Gastrocnemius medialis (tissue), 4 donors: ENCODE measurements around the gene GHRL. TPM values are rescaled to one million over a fixed set of nuclear protein-coding genes. Genes with fewer than 3 reads are reported as not detected.
"Not testable (repeated sequence)": the region's sequence is repeated elsewhere in the genome, so short reads cannot be mapped to it uniquely, and the experiment has no call there.

ENCODE experiments used
- ATAC-seq, 2 donors: fragments of 150-250 bp; one replicate each; pipeline ENCODE4 v1.9.1; 2016
- DNase-seq, 2 donors: peaks; one replicate each; pipeline ENCODE4 v3.0.0-alpha.2; 2019
- H3K27ac ChIP-seq, 4 donors: fragments of 200-600 bp; sonication (generic); 1 replicate in 1 of 4; 2 replicates in 3 of 4; pipeline ENCODE4 v1.5.1; 2016 to 2018; ENCODE audit warnings: mild to moderate bottlenecking in 2 of 4, moderate library complexity in 1 of 4
- H3K27me3 ChIP-seq, 3 donors: fragments of 200-600 bp; sonication (generic) in 2 of 3; 1 replicate in 1 of 3; 2 replicates in 2 of 3; pipeline versions ENCODE4 v1.5.1 to v1.6.0; 2016 to 2019; ENCODE audit warnings: mild to moderate bottlenecking in 1 of 3, moderate library complexity in 1 of 3
- H3K36me3 ChIP-seq, 2 donors: fragments of 200-600 bp; sonication (generic) in 1 of 2; one replicate each; pipeline ENCODE4 v1.5.1; 2017 to 2018
- H3K4me1 ChIP-seq, 2 donors: fragments of 200-600 bp; sonication (generic) in 1 of 2; one replicate each; pipeline ENCODE4 v1.5.1; 2016 to 2017; ENCODE audit warnings: mild to moderate bottlenecking in 2 of 2
- H3K4me3 ChIP-seq, 4 donors: fragments of 200-600 bp; sonication (generic) in 3 of 4; 1 replicate in 1 of 4; 2 replicates in 3 of 4; pipeline ENCODE4 v1.5.1; 2016 to 2019; ENCODE audit warnings: mild to moderate bottlenecking in 2 of 4
- H3K9me3 ChIP-seq, 3 donors: fragments of 200-600 bp; sonication (generic) in 2 of 3; 1 replicate in 1 of 3; 2 replicates in 2 of 3; pipeline ENCODE4 v1.5.1; 2016 to 2019
- POLR2A ChIP-seq, 2 donors: fragments of 450-650 bp; IDR thresholded peaks; one replicate each; pipeline ENCODE4 v1.6.1; 2017; ENCODE audit warnings: antibody characterized with exemption in 2 of 2, mild to moderate bottlenecking in 2 of 2, moderate library complexity in 2 of 2
- in situ Hi-C, 4 donors: fragments of 200-750 bp; cut with MboI; loops; one replicate each; pipeline versions ENCODE4 v1.15.0 to v1.8.0; 2017; ENCODE audit warnings: low sequenced_read_pairs in 4 of 4
- intact Hi-C: fragments of 100-400 bp; cut with DNase I; formaldehyde crosslinking; loops from one replicate; pipeline ENCODE4 v1.15.1; 2023; ENCODE audit warnings: low total_unique reads
- total RNA-seq, 4 donors: library from RNA; depleted of rRNA; stranded (reverse); fragments of >200 nt; gene quantifications; one replicate each; pipeline versions ENCODE4 v1.1.0 to v1.2.3, GENCODE V29; 2016
- TF ChIP-seq, protein P1 (sequence below), 5 experiments: fragments of 450-650 bp in 3 of 5; fragments of 200-600 bp in 2 of 5; sonication (generic) in 2 of 5; IDR thresholded peaks in 4 of 5; conservative IDR thresholded peaks in 1 of 5; 1 replicate in 4 of 5; 2 replicates in 1 of 5; pipeline ENCODE4 v1.5.1; 2016 to 2019; ENCODE audit warnings: antibody characterized with exemption in 5 of 5, mild to moderate bottlenecking in 3 of 5, moderate library complexity in 3 of 5

Gene GHRL
- total RNA-seq, 4 donors from 2014 or later: not detected

DNA sequence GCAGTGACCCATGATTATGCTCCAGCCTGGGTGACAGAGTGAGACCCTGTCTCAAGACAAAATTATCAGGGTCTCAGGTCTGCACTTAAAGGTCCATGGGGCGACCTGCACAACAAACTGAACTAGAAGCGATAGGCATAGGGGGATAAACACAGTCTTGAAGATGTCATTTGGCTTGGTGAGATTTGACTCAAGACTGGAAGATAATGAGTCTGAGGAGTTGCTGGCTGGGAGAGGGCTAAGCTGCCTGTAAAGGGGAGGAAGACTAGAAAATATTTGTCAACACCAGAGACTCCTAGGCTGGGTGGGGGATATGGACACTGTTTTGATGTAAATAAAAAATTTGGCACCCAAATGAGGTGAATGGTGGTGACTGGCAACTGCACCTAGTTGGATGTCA is 19.8 kb downstream of the GHRL start:
- TF ChIP-seq POLR2A (IDR thresholded peaks at IDR 0.05): no peak
- TF ChIP-seq, protein P1, sequence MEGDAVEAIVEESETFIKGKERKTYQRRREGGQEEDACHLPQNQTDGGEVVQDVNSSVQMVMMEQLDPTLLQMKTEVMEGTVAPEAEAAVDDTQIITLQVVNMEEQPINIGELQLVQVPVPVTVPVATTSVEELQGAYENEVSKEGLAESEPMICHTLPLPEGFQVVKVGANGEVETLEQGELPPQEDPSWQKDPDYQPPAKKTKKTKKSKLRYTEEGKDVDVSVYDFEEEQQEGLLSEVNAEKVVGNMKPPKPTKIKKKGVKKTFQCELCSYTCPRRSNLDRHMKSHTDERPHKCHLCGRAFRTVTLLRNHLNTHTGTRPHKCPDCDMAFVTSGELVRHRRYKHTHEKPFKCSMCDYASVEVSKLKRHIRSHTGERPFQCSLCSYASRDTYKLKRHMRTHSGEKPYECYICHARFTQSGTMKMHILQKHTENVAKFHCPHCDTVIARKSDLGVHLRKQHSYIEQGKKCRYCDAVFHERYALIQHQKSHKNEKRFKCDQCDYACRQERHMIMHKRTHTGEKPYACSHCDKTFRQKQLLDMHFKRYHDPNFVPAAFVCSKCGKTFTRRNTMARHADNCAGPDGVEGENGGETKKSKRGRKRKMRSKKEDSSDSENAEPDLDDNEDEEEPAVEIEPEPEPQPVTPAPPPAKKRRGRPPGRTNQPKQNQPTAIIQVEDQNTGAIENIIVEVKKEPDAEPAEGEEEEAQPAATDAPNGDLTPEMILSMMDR (IDR thresholded peaks at IDR 0.05 in 4 of 5, conservative IDR thresholded peaks at IDR 0.05 in 1 of 5): no peak
- no peak for DNase-seq
- H3K36me3 ChIP-seq: peaks cover 0 to 42% of the 10 kb centered on the region in 2 donors
- H3K27me3 ChIP-seq: no peaks in the 10 kb centered on the region
- intact Hi-C loops: no loop called here
- peaks cover 35 to 40% of the 10 kb centered on the region in 2 donors for H3K4me1 ChIP-seq
- H3K4me3 ChIP-seq: no peak overlapping the region
- H3K27ac ChIP-seq: peak overlapping the region; percentile 12 to 71 (median 64)
- no peaks in the 10 kb centered on the region for H3K9me3 ChIP-seq
- in situ Hi-C loops: no loop called here
- ATAC-seq: no peak

DNA sequence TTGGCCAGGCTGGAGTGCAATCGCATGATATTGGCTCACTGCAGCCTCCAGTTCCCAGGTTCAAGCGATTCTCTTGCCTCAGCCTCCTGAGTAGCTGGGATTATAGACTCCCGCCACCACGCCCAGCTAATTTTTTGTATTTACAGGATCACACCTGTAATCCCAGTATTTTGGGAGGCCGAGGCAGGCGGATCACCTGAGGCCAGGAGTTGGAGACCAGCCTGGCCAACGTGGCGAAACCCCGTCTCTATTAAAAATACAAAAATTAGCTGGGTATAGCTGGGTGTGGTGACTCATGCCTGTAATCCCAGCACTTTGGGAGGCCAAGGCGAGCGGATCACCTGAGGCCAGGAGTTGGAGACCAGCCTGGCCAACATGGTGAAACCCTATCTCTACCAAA is 20.3 kb downstream of the GHRL start:
- DNase-seq, ATAC-seq, H3K4me3 ChIP-seq, H3K9me3 ChIP-seq, in situ Hi-C loops, H3K27me3 ChIP-seq, intact Hi-C loops: not testable (repeated sequence)
- Histone ChIP-seq H3K27ac (peak overlapping the region in 1 of 4 donors; percentile 15), H3K36me3 (peaks cover 0 to 37% of the 10 kb centered on the region in 2 donors), H3K4me1 (peaks cover 40 to 45% of the 10 kb centered on the region in 2 donors)

DNA sequence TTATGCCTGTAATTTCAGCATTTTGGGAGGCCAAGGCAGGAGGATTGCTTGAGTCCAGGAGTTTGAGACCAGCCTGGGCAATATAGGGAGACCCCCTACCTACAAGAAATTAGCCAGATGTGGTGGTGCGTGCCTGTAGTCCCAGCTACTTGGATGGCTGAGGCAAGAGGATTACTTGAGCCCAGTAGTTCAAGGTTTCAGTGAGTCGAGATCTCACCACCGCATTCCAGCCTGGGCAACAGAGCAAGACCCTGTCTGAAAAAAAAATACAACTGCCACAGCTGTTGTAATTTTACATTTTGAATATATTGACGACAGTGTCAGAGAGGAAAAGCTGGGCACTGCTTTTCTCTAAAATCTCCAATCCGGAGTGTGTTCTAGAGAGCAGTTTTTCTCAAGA is 23.3 kb downstream of the GHRL start:
- Histone ChIP-seq H3K4me1 (peaks cover 36 to 41% of the 10 kb centered on the region in 2 donors), H3K36me3 (peaks cover 0 to 23% of the 10 kb centered on the region in 2 donors), H3K9me3 (no peaks in the 10 kb centered on the region), H3K27me3 (no peaks in the 10 kb centered on the region), H3K27ac (peak overlapping the region; percentile 53 to 82 (median 66)), H3K4me3 (no peak overlapping the region)
- TF ChIP-seq, protein P1 (IDR thresholded peaks at IDR 0.05 in 4 of 5, conservative IDR thresholded peaks at IDR 0.05 in 1 of 5): no peak
- no peak for TF ChIP-seq POLR2A (IDR thresholded peaks at IDR 0.05)
- in situ Hi-C loops (no loop called here), intact Hi-C loops (no loop called here)
- DNase-seq (no peak), ATAC-seq (no peak)

DNA sequence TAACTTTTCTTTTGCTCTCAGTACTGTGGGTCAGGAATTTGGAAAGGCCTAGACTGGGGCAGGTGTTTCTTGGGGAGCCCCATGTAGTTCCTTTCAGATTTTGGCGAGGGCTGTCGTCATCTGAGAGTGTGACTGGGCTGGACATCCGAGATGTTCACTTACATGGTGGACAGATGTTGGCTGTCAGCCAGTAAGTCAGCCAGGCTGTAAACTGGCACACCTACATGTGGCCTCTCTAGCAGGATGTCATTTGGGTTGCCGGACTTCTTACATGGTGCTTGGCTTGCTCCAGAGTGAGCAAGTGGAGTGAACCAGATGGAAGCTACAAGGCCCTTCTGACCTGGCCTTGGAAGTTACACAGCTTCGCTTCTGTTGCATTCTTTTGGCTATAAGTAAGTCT is 23.8 kb downstream of the GHRL start:
- H3K27me3 ChIP-seq: no peaks in the 10 kb centered on the region
- DNase-seq (peak; percentile 77 to 90), ATAC-seq (peak; percentile 96 to 98)
- H3K4me1 ChIP-seq: peaks cover 30 to 36% of the 10 kb centered on the region in 2 donors
- intact Hi-C loops (no loop called here), in situ Hi-C loops (no loop called here)
- peak overlapping the region; percentile 53 to 82 (median 66) for H3K27ac ChIP-seq
- H3K36me3 ChIP-seq: peaks cover 0 to 23% of the 10 kb centered on the region in 2 donors
- TF ChIP-seq POLR2A (IDR thresholded peaks at IDR 0.05): no peak
- TF ChIP-seq, protein P1 (IDR thresholded peaks at IDR 0.05 in 4 of 5, conservative IDR thresholded peaks at IDR 0.05 in 1 of 5): no peak
- no peaks in the 10 kb centered on the region for H3K9me3 ChIP-seq
- H3K4me3 ChIP-seq: no peak overlapping the region

DNA sequence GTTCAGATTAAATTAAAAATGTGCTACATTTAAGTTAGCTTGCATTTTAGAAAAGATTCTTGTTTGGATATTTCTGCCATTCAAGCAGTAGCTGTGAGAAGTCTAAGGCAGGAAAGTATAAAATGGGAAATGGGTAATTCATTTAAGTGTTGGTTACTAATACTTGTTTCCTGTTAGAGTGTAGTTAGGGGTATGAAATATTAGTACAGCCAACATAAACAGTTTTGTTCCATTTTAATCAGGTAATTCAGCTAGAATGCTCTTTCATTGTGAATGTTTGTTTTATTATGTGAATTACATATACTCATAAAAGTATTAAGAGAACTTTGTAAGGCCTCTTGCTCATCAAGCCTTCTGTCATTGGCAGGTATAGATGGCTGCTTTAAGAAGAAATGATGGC is 24.6 kb downstream of the GHRL start:
- Histone ChIP-seq H3K9me3 (no peaks in the 10 kb centered on the region), H3K27ac (peak overlapping the region; percentile 53 to 82 (median 66)), H3K4me1 (peaks cover 22 to 27% of the 10 kb centered on the region in 2 donors), H3K36me3 (peaks cover 0 to 30% of the 10 kb centered on the region in 2 donors), H3K27me3 (no peaks in the 10 kb centered on the region), H3K4me3 (no peak overlapping the region)
- ATAC-seq: no peak
- in situ Hi-C loops (no loop called here), intact Hi-C loops (no loop called here)
- no peak for DNase-seq
- TF ChIP-seq POLR2A (IDR thresholded peaks at IDR 0.05): no peak
- TF ChIP-seq, protein P1 (IDR thresholded peaks at IDR 0.05 in 4 of 5, conservative IDR thresholded peaks at IDR 0.05 in 1 of 5): no peak

DNA sequence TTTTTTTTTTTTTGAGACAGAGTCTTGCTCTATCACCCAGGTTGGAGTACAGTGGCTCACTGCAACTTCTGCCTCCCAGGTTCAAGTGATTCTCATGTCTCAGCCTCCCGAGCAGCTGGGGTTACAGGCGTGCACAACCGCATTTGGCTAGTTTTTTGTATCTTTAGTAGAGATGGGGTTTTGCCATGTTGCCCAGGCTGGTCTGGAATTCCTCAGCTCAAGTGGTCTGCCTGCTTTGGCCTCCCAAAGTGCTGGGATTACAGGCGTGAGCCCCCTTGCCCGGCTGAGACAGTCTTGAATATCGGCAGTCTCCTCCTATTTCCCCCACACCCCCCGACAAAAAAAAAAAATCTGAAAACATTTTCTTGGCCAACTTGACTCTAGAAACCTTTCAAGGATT is 25.8 kb downstream of the GHRL start:
- in situ Hi-C loops, DNase-seq, H3K9me3 ChIP-seq, intact Hi-C loops, H3K27ac ChIP-seq, H3K27me3 ChIP-seq, ATAC-seq, H3K4me3 ChIP-seq: not testable (repeated sequence)
- peaks cover 0 to 30% of the 10 kb centered on the region in 2 donors for H3K36me3 ChIP-seq
- H3K4me1 ChIP-seq: peaks cover 24 to 26% of the 10 kb centered on the region in 2 donors
